ENCODE results near the gene CCSER1.
"Not testable (repeated sequence)": the region's sequence is repeated elsewhere in the genome, so short reads cannot be mapped to it uniquely, and the experiment has no call there.

Gene CCSER1

GRCh38 chr4:90888571-90888970 is 761.4 kb downstream of the CCSER1 start:
- H3K9me3 ChIP-seq (ENCODE audit: control insufficient read depth in 2 of 2, low read length in 2 of 2): no peaks in the 10 kb centered on the region
- no peak overlapping the region for H3K27ac ChIP-seq (ENCODE audit: low read length)
- H3K9ac ChIP-seq (ENCODE audit: low read length in 2 of 2): no peak overlapping the region
- H3K4me3 ChIP-seq (ENCODE audit: low read length in 2 of 2): no peak overlapping the region
- H3K4me1 ChIP-seq (ENCODE audit: control insufficient read depth, insufficient read depth, low read length): no peaks in the 10 kb centered on the region
- no peaks in the 10 kb centered on the region for H3K36me3 ChIP-seq (ENCODE audit: control insufficient read depth in 2 of 2, insufficient read depth in 2 of 2, low read length in 2 of 2)
- no peaks in the 10 kb centered on the region for H3K27me3 ChIP-seq (ENCODE audit: control insufficient read depth in 1 of 2, insufficient read depth in 2 of 2, low read length in 2 of 2)

- H3K4me3 ChIP-seq (ENCODE audit: low read length in 2 of 2): no peak overlapping the region
Observed at GRCh38 chr4:90889171-90889570, 762.0 kb downstream of the CCSER1 start.

GRCh38 chr4:90903413-90903812 is 776.2 kb downstream of the CCSER1 start:
- H3K9me3 ChIP-seq (ENCODE audit: control insufficient read depth in 2 of 2, low read length in 2 of 2); H3K27ac ChIP-seq (ENCODE audit: low read length); H3K4me1 ChIP-seq (ENCODE audit: control insufficient read depth, insufficient read depth, low read length); H3K27me3 ChIP-seq (ENCODE audit: control insufficient read depth in 1 of 2, insufficient read depth in 2 of 2, low read length in 2 of 2); H3K9ac ChIP-seq (ENCODE audit: low read length in 2 of 2); H3K4me3 ChIP-seq (ENCODE audit: low read length in 2 of 2); H3K36me3 ChIP-seq (ENCODE audit: control insufficient read depth in 2 of 2, insufficient read depth in 2 of 2, low read length in 2 of 2): not testable (repeated sequence)

More at GRCh38 chr4:90889171-90889570, 762.0 kb downstream of the CCSER1 start:
- no peaks in the 10 kb centered on the region for H3K36me3 ChIP-seq (ENCODE audit: control insufficient read depth in 2 of 2, insufficient read depth in 2 of 2, low read length in 2 of 2)
- no peaks in the 10 kb centered on the region for H3K27me3 ChIP-seq (ENCODE audit: control insufficient read depth in 1 of 2, insufficient read depth in 2 of 2, low read length in 2 of 2)
- H3K4me1 ChIP-seq (ENCODE audit: control insufficient read depth, insufficient read depth, low read length): no peaks in the 10 kb centered on the region
- no peak overlapping the region for H3K27ac ChIP-seq (ENCODE audit: low read length)
- H3K9me3 ChIP-seq (ENCODE audit: control insufficient read depth in 2 of 2, low read length in 2 of 2): no peaks in the 10 kb centered on the region
- H3K9ac ChIP-seq (ENCODE audit: low read length in 2 of 2): no peak overlapping the region

GRCh38 chr4:90904021-90904420 is 776.8 kb downstream of the CCSER1 start:
- H3K27ac ChIP-seq (ENCODE audit: low read length): no peak overlapping the region
- no peaks in the 10 kb centered on the region for H3K36me3 ChIP-seq (ENCODE audit: control insufficient read depth in 2 of 2, insufficient read depth in 2 of 2, low read length in 2 of 2)
- no peaks in the 10 kb centered on the region for H3K27me3 ChIP-seq (ENCODE audit: control insufficient read depth in 1 of 2, insufficient read depth in 2 of 2, low read length in 2 of 2)
- H3K9me3 ChIP-seq (ENCODE audit: control insufficient read depth in 2 of 2, low read length in 2 of 2): no peaks in the 10 kb centered on the region
- H3K9ac ChIP-seq (ENCODE audit: low read length in 2 of 2): no peak overlapping the region
- H3K4me3 ChIP-seq (ENCODE audit: low read length in 2 of 2): no peak overlapping the region
- no peaks in the 10 kb centered on the region for H3K4me1 ChIP-seq (ENCODE audit: control insufficient read depth, insufficient read depth, low read length)

- no peak overlapping the region for H3K27ac ChIP-seq (ENCODE audit: low read length)
- no peaks in the 10 kb centered on the region for H3K36me3 ChIP-seq (ENCODE audit: control insufficient read depth in 2 of 2, insufficient read depth in 2 of 2, low read length in 2 of 2)
- H3K9ac ChIP-seq (ENCODE audit: low read length in 2 of 2): no peak overlapping the region
- no peak overlapping the region for H3K4me3 ChIP-seq (ENCODE audit: low read length in 2 of 2)
- no peaks in the 10 kb centered on the region for H3K4me1 ChIP-seq (ENCODE audit: control insufficient read depth, insufficient read depth, low read length)
- H3K27me3 ChIP-seq (ENCODE audit: control insufficient read depth in 1 of 2, insufficient read depth in 2 of 2, low read length in 2 of 2): no peaks in the 10 kb centered on the region
- no peaks in the 10 kb centered on the region for H3K9me3 ChIP-seq (ENCODE audit: control insufficient read depth in 2 of 2, low read length in 2 of 2)
Observed at GRCh38 chr4:90906239-90906638, 779.0 kb downstream of the CCSER1 start.

DNA sequence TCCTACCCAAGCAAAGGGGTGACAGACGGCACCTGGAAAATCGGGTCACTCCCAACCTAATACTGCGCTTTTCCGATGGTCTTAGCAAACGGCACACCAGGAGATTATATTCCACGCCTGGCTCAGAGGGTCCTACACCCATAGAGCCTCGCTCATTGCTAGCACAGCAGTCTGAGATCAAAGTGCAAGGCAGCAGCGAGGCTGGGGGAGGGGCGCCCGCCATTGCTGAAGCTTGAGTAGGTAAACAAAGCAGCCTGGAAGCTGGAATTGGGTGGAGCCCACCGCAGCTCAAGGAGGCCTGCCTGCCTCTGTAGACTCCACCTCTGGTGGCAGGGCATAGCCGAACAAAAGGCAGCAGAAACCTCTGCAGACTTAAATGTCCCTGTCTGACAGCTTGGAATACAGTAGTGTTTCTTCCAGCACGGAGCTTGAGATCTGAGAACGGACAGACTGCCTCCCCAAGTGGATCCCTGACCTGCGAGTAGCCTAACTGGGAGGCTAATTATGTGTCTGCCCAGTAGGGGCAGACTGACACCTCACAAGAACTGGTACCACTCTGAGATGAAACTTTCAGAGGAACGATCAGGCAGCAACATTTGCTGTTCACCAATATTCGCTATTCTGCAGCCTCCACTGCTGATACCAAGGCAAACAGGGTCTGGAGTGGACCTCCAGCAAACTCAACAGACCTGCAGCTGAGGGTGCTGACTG is 784.7 kb downstream of the CCSER1 start:
- not testable (repeated sequence) for H3K9ac ChIP-seq (ENCODE audit: low read length in 2 of 2); H3K4me1 ChIP-seq (ENCODE audit: control insufficient read depth, insufficient read depth, low read length); H3K9me3 ChIP-seq (ENCODE audit: control insufficient read depth in 2 of 2, low read length in 2 of 2); H3K27ac ChIP-seq (ENCODE audit: low read length); H3K27me3 ChIP-seq (ENCODE audit: control insufficient read depth in 1 of 2, insufficient read depth in 2 of 2, low read length in 2 of 2); H3K36me3 ChIP-seq (ENCODE audit: control insufficient read depth in 2 of 2, insufficient read depth in 2 of 2, low read length in 2 of 2); H3K4me3 ChIP-seq (ENCODE audit: low read length in 2 of 2)

GRCh38 chr4:90922174-90922573 is 795.0 kb downstream of the CCSER1 start:
- Histone ChIP-seq H3K9me3 (ENCODE audit: control insufficient read depth in 2 of 2, low read length in 2 of 2) (no peaks in the 10 kb centered on the region), H3K36me3 (ENCODE audit: control insufficient read depth in 2 of 2, insufficient read depth in 2 of 2, low read length in 2 of 2) (no peaks in the 10 kb centered on the region), H3K4me3 (ENCODE audit: low read length in 2 of 2) (no peak overlapping the region), H3K27ac (ENCODE audit: low read length) (no peak overlapping the region), H3K4me1 (ENCODE audit: control insufficient read depth, insufficient read depth, low read length) (no peaks in the 10 kb centered on the region), H3K9ac (ENCODE audit: low read length in 2 of 2) (no peak overlapping the region), H3K27me3 (ENCODE audit: control insufficient read depth in 1 of 2, insufficient read depth in 2 of 2, low read length in 2 of 2) (no peaks in the 10 kb centered on the region)

GRCh38 chr4:90926957-90927356 is 799.8 kb downstream of the CCSER1 start:
- Histone ChIP-seq H3K9me3 (ENCODE audit: control insufficient read depth in 2 of 2, low read length in 2 of 2) (no peaks in the 10 kb centered on the region), H3K4me1 (ENCODE audit: control insufficient read depth, insufficient read depth, low read length) (no peaks in the 10 kb centered on the region), H3K36me3 (ENCODE audit: control insufficient read depth in 2 of 2, insufficient read depth in 2 of 2, low read length in 2 of 2) (no peaks in the 10 kb centered on the region), H3K4me3 (ENCODE audit: low read length in 2 of 2) (no peak overlapping the region), H3K27me3 (ENCODE audit: control insufficient read depth in 1 of 2, insufficient read depth in 2 of 2, low read length in 2 of 2) (no peaks in the 10 kb centered on the region), H3K27ac (ENCODE audit: low read length) (no peak overlapping the region), H3K9ac (ENCODE audit: low read length in 2 of 2) (no peak overlapping the region)

DNA sequence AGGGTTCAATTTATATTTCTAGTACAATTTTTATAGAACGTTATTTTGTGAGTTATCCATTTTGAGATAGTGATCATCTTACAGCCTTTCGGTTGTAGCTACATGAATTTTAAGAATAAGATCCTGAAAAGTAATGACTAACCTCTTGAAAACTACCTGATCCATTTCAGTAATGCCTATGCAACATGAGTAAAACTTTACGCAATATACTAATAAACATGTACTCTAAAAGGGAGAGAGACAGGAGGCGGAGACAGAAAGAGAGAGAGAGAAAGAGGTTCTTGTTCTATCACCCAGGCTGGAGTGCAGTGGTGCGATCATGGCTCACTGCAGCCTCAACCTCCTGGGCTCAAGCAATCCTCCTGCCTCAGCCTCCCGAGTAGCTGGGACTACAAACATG is 816.1 kb downstream of the CCSER1 start:
- H3K4me3 ChIP-seq (ENCODE audit: low read length in 2 of 2): no peak overlapping the region
- H3K9ac ChIP-seq (ENCODE audit: low read length in 2 of 2): no peak overlapping the region
- no peaks in the 10 kb centered on the region for H3K27me3 ChIP-seq (ENCODE audit: control insufficient read depth in 1 of 2, insufficient read depth in 2 of 2, low read length in 2 of 2)
- no peaks in the 10 kb centered on the region for H3K36me3 ChIP-seq (ENCODE audit: control insufficient read depth in 2 of 2, insufficient read depth in 2 of 2, low read length in 2 of 2)
- no peaks in the 10 kb centered on the region for H3K9me3 ChIP-seq (ENCODE audit: control insufficient read depth in 2 of 2, low read length in 2 of 2)
- H3K27ac ChIP-seq (ENCODE audit: low read length): no peak overlapping the region
- no peaks in the 10 kb centered on the region for H3K4me1 ChIP-seq (ENCODE audit: control insufficient read depth, insufficient read depth, low read length)

DNA sequence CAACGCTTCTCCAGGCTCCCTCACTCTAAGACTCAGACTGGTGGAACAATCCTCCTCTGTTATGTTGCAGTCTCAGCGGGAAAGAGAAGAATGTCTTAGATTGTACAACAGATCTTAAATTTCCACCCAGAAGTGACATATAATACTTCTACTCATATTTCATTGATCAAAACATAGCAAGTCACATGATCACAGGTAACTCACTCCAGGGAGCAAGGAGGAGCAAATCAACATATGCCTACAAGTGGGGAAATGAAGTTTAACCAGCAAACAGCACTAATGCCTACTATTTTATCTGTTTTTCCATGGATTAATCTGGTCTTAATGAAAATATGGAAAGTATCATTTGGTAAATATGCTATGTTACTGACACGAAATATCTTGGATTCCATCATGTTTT is 819.8 kb downstream of the CCSER1 start:
- H3K9me3 ChIP-seq (ENCODE audit: control insufficient read depth in 2 of 2, low read length in 2 of 2): no peaks in the 10 kb centered on the region
- H3K36me3 ChIP-seq (ENCODE audit: control insufficient read depth in 2 of 2, insufficient read depth in 2 of 2, low read length in 2 of 2): no peaks in the 10 kb centered on the region
- H3K4me3 ChIP-seq (ENCODE audit: low read length in 2 of 2): no peak overlapping the region
- no peaks in the 10 kb centered on the region for H3K4me1 ChIP-seq (ENCODE audit: control insufficient read depth, insufficient read depth, low read length)
- H3K27ac ChIP-seq (ENCODE audit: low read length): no peak overlapping the region
- H3K9ac ChIP-seq (ENCODE audit: low read length in 2 of 2): no peak overlapping the region
- no peaks in the 10 kb centered on the region for H3K27me3 ChIP-seq (ENCODE audit: control insufficient read depth in 1 of 2, insufficient read depth in 2 of 2, low read length in 2 of 2)

- no peaks in the 10 kb centered on the region for H3K36me3 ChIP-seq (ENCODE audit: control insufficient read depth in 2 of 2, insufficient read depth in 2 of 2, low read length in 2 of 2)
- H3K4me1 ChIP-seq (ENCODE audit: control insufficient read depth, insufficient read depth, low read length): no peaks in the 10 kb centered on the region
- no peak overlapping the region for H3K27ac ChIP-seq (ENCODE audit: low read length)
- no peak overlapping the region for H3K4me3 ChIP-seq (ENCODE audit: low read length in 2 of 2)
- no peaks in the 10 kb centered on the region for H3K9me3 ChIP-seq (ENCODE audit: control insufficient read depth in 2 of 2, low read length in 2 of 2)
- no peaks in the 10 kb centered on the region for H3K27me3 ChIP-seq (ENCODE audit: control insufficient read depth in 1 of 2, insufficient read depth in 2 of 2, low read length in 2 of 2)
- no peak overlapping the region for H3K9ac ChIP-seq (ENCODE audit: low read length in 2 of 2)
Observed at GRCh38 chr4:90950385-90950841, 823.2 kb downstream of the CCSER1 start.

Measured in stomach smooth muscle (tissue), 2 donors.